GM19035 (cell line): ENCODE measurements around the gene GLP1R.

Experiments
- ATAC-seq: cut with Tn5 transposase; IDR thresholded peaks from one replicate; pipeline ENCODE4 v1.9.1; 2021; ENCODE audit not compliant: unreplicated experiment

The GLP1R gene

DNA sequence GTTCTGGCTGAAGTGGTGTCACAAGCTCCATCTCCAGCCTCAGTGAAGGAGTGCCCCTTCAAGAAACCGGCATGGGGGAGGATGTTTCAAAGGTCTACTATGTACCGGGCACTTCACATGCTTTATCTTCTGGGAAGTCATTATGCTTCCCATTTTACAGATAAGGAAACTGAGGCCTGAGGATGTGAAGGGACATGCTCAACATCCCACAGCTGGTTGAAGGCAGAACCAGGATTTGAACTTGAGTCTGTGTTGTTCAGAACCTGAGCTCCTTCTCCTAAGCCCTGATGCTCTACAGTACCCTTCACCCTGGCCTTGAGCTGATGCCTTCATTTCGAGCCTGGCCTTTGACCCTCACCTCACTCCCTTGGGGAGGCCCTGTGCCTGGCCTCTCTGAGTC lies 13.0 kb downstream of the GLP1R start:
- no peak for ATAC-seq

DNA sequence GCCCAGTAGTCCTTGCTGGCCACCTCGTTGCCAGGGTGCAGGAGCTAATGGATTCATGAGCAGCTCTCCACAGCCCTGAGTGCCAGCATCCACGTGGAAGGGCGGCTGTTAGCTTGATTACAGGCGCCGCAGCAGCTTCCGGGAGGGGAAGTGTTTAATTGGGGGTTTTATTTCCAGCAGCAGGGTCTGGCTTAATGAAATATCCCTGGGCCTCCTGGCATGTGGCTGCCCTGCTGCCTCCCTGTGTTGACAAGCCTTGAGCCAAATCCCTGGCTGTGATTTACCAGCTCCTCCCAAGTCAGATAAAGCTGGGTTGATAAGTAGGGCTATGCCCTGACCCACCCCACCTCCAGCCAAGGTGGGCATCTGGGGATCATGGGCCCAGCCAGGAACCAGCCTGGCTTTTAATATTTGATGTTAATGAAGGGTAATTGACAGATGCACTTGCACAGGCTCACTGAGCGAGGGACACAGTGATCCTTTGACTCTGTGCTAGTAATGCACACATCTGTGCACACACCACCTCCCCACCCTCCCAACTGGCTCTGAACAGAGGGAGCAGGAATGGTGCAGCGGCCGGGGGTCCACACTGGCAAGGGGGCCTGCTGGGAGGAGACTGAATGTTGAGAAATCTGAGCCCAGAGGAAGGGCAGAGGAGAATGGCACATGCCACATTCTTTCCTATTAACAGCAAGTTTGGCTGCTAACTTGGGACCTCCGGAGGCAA lies 13.6 kb downstream of the GLP1R start:
- ATAC-seq = no peak

DNA sequence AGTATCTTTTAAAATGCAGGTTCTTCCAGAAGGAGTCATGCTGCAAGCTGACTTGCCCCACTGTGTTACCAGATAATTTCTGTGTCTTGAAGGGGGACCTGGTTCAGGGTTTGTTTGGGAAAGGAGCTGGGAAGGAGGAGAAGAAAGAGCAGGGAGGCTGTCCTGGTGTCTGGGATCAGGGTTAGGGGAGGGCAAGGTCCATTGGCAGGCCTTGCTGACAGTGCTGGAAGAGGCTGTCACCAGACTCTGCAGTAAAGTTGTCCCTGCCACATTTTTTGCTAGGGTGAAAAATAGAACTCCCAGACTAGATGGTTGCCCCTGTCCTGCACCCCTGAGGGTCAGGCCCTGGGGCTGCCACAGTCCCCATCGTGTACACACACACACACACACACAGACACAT lies 14.9 kb downstream of the GLP1R start:
- ATAC-seq = no peak

DNA sequence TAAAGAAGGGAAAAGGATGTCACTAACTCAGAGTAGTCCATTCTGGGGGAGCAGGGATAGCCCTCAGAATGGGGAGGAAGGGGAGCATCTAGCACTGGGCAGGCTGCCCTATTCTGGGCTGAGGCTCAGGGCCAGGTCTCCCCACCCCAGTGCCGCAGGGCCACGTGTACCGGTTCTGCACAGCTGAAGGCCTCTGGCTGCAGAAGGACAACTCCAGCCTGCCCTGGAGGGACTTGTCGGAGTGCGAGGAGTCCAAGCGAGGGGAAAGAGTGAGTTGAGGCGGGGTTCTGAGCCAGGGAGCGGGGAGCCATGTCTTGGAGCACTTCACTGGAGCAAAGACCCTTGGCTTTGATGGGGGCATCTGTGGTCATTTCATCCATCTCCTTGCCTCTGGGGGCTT lies 17.0 kb downstream of the GLP1R start:
- no peak for ATAC-seq

DNA sequence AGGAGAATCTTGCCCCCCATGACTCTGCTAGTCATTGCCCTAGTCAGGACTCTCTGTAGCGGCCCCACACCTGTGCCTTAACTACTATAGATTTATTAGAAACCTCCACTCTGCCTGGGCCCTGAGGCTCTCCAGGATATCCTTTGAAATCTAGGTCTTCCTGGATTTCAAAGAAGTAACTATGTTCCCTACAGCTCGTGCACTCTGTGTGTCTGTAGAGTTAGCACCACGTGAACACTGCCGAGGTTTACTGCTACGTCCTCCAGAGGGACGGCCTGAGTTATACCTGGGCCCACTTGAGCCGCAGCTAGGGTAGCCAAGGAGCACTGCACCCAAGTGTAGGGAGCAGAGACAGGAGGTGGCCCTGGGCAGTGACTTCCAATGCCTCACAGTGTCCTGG lies 19.8 kb downstream of the GLP1R start:
- no peak for ATAC-seq

DNA sequence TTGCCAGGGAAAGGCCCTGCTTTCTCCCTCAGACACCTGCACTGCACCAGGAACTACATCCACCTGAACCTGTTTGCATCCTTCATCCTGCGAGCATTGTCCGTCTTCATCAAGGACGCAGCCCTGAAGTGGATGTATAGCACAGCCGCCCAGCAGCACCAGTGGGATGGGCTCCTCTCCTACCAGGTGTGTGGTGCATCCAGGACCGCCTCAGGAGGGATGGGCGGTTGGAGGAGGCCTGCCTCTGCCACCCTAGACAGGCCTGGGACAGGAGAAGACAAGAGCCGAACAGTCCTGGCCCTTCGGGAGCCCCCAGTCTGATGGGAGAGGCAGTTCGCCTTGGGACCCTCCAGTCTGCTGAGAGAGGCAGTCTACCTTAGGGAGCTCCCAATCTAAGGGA lies 24.2 kb downstream of the GLP1R start:
- ATAC-seq = no peak

DNA sequence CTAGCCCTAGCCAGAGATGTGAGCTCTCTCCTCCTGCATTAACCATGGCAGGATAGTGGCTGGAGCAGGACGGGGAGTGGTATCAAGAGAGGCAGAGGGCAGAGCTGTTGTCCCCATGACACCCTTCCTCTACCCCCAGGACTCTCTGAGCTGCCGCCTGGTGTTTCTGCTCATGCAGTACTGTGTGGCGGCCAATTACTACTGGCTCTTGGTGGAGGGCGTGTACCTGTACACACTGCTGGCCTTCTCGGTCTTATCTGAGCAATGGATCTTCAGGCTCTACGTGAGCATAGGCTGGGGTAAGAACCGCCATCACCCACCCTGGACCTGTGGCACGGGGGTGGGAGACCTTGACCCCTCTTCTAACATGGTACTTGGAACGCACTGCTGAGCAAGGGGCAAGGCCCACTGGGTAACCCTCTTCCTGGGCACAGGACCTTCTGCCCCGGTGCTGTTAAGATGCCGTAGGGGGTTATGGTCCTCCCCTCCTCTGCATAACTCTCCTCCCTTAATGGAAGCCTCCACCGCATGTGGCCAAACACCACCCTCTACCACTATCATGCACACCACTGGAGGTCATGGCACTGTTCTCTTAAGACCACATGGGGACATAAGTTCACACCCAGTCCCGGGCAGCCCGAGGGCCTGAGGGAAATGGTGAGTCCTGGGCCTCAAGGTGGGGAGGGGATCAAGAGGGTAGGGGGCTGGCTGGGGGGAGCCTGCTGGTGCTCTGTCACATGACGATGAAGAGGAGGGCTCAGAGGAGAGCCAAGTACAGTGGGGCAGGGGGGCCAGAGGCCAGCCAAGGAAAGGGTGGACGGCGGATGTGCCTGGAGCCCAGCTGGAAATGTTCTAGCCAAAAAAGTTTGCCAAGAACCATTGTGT lies 25.1 kb downstream of the GLP1R start:
- ATAC-seq = no peak

DNA sequence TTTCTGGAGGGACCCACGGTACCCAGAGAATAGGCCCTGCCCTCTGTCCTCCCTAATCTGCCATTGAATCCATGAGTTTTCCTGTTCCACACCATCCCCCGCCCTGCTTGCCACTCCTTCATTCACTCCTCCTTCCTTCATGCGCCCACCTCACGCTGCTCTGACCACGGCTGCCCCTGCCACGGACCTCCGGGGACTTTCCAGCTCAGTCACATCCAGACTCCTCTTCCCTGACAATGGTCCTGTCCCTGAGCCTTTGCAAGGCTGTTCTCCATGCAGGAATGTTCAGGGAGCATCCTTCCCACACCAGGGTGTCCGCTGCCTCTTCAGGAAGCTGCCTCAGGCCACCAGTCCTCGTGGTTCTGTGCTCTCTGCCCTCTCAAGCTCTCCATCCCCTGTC lies 25.9 kb downstream of the GLP1R start:
- ATAC-seq = no peak

DNA sequence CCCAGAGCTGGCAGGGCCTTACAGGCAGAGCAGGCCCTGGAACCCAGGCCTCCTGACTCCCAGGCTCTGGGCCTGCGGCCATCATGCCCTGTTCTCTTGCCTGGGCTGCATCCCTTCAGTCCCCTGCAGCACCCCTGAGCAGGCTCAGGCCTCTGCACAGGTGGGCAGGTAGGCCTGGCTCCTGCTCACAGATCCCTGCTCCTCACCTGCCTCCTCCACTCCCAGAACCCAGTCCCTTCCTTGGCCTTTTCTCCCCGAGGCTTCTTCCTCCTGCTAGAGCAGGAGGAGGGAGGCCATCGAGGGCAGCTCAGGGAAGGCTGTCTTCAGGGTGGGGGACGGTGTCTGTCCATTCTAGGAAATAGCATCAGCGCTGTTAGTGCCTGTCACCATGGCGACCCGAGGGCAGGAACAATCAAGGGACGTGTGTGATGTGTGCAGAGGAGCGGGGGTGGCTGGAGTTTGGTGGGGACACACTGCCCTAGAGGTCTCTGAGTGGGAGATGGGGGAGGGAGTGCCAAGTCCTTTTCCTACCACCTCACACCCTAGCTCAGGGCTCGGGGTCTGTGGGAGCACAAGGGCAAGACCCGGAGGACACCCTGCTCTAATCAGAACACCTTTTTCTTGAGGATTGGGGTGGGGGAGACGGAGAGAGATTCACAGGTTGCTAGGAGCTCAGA lies 26.6 kb downstream of the GLP1R start:
- ATAC-seq = no peak

DNA sequence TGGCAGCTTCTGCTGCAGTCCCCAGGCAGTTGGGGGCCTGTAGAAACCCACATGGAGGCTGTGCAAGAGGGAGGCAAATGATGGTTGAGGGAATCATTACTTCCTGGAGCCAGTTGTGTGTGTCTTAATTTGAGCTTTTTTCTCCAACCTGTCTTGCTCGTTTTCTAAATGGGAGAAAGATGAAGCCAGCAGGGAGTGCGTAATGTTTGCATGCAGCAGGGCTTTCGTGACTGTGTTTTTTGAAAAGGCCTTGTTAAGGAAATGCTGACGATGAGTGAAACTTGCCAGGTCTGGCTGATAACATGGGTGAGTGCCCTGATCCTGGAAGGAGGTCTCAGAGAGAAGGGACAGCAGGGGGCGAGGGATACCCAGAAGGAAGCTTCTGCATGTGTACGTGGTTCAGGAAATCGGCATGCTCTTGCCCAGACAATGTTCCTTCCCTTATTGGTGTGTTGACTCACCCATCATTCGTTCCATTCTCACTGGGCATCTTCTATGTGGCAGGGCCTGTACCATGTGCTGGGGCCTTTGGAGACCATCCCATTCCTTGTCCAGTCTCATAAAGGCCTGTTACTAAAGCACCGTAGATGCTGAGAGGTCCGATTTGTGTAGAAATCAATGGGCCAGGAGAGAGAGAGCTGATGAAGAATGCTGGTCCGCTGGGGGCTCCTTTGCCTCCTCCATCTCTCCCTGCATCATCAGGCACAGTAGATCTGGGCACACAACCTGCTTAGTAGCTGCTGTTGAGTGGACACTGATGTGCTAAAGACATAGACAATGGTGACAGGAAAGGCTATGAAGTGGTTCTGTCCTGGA lies 27.4 kb downstream of the GLP1R start:
- no peak for ATAC-seq

DNA sequence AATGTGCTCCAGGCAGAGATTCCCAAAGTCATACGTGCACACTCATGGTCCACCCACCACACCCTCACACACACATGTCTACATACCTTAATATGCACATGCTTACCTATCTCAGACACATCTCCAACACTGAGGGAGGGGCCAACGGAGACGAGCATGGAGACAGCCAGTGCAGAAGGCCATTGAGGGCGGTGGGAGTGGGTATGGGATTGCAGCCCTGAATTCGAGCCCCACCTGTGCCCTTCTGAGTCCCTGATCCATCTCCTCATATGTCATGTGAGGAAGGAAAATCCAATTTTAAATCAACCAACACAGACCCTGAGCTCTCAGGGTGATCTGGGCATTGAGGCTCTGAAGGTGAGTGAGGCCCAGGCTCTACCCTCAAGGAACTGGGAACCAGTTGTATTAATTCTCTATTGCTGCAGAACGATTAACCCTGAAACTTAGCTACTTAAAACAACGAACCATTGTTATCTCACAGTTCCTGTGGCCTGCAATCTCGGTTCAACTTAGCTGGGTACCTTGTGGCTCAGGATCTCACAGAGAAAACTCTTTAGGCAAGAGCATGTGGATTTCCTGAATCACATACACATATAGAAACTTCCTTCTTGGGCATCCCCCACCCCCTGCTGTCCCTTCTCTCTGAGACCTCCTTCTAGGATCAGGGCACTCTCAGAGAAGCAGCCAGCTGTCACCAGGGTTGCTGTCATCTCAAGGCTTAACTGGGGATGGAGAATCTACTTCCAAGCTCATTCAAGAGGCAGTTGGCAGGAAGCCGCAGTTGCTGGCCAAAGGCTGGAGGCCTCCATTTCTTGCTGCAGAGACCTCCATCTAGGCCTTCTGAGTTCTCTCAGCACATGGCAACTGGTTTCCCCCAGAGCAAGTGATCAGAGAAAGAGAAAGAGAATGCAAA lies 28.3 kb downstream of the GLP1R start:
- ATAC-seq = no peak

DNA sequence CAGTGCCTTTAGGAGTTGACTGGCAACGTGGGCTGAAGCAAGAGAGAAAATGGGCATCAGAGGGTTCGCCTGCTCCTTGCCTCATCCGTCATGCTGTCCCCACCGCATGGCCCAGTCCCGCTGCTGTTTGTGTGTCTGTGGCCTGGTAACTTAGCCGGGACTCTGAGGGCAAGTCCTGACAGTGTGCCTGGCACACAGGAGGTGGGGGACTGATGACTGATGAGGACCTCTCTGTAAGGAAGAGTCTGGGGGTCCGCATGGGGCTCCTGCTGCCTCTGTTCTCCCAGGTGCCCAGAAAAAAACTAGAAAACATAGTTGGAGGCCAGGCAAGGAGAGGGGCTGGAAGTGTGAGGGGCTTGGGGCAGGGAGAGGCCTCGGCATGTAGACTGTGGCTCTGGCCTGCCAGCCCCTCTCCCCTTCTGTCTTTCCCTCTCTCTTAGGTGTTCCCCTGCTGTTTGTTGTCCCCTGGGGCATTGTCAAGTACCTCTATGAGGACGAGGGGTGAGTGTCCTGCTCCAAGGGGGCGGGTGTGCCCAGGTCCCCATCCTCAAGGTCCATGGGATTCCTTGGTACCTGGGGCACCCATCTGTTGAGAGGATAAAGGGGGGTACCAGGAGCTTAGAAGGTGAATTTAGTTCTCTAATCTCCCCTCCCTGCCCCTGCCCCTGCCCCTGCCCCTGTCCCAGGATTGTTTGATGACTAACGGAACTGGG lies 29.5 kb downstream of the GLP1R start:
- ATAC-seq = no peak

DNA sequence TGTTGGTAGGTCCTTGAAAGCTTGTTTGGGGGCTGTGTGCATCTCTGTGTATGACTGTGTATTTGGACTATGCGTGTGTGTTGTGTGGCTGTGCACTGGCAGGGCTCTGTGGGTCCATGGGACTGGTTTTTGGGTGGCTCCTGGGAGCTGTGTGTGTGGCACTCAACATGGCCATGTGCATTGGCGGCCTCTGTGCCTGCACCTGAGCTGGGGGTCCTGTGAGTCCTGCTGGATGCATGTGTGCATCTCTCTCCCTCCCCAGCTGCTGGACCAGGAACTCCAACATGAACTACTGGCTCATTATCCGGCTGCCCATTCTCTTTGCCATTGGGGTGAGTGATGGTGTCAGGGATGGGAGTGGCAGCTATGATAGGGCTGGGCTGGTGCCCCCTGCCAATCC lies 30.1 kb downstream of the GLP1R start:
- no peak for ATAC-seq

DNA sequence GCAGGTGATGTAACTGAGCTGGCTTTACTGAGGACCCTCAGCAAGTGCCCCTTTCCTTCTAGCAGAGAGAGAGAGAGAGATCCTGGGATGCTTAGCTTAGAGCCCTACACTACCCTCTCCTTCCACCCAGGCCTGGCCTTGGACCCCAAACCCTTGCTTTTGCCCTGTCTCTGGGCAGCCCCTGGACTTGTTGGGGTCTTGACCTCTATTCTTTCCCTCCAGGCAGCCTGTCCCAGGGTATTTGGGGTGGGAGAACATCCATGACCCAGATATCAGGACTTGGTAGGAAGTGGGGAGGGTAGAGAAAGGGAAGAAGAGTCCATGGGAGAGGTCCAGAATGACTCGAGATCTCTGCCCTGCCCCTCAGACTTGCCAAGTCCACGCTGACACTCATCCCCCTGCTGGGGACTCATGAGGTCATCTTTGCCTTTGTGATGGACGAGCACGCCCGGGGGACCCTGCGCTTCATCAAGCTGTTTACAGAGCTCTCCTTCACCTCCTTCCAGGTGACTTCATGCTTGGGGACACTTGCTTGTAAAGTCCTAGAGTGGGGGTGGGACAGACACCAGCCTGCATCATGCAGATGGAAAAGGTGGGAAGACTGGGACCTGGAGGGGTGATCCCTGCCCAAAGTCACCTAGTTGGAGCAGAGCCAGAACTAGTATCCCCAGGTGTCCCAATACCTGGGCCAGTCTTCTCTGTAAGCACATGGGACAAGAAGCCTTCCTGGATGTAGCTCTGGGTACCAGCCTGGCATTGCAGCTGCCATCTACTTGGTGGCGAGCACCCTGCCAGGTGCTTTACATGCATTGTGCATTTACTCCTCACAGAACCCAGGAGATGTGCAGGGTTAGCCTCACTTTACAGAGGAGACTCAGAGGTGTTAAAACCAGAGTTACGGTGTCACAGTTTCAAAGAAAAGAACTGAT lies 30.9 kb downstream of the GLP1R start:
- ATAC-seq = no peak

DNA sequence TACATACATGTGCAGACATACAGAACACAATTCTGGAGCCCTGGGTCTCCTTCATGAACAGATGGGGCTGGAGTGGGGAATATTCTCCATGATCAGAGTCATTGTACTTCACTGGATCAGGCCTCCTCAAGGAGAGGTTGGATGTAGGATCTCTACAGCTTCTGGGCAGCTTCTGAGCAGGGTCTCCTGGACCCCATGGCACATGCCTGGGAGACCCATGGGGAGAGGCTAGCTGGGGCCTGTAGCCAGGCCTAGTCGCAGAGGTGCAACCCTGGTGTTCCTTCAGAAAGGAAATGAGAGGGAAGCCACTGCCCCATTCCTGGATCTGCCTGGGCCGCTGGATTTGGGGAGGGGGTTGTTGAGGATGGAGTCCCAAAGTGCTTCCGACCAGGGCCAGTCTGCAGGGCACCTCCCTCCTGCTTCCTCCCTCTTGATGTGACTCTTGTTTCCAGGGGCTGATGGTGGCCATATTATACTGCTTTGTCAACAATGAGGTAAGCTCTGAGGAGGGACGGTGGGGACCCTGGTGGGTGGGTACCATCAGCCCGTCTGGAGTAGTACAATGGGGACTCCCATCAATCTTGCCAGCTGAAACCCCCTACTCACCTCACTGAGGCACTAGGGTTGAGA lies 31.8 kb downstream of the GLP1R start:
- ATAC-seq = no peak

DNA sequence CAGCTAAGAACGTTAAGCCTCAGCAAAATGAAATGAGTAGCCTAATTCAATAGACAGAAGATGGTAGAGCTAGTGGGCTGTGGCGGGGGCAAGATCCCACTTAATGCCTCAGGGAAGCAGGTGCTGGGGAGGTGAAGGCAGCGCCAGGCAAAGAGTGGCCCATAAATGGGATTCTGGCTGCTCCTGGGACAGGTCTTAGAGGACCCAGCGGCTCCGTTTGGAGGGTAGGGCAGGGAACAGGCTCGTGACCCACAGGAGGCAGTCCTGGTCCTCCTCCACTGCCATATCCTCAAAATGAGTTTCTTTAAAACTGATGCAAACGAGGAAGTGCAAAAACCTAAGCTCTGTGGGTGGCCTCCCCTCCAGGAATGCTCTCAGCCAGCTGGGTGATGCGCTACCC lies 33.7 kb downstream of the GLP1R start:
- ATAC-seq = no peak

DNA sequence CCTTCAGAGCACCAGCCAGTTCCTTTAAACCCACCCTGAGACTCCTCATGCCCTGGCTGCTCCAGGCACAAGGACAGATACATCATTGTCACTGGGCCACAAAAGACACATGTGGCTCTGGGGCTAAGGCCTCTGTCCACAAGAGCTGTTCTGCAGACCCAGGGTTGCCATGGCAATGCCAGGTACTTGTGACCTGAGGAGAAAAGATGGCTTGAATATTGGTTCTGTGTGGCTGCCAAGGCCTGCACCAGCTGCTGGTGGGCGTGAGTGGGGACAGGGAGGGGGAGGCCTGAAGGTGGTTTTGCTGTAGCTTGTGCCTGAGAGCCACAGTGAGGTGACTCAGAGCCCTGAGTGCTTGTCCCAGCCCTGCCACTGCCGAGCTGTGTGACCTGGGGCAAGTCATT lies 34.7 kb downstream of the GLP1R start:
- no peak for ATAC-seq

DNA sequence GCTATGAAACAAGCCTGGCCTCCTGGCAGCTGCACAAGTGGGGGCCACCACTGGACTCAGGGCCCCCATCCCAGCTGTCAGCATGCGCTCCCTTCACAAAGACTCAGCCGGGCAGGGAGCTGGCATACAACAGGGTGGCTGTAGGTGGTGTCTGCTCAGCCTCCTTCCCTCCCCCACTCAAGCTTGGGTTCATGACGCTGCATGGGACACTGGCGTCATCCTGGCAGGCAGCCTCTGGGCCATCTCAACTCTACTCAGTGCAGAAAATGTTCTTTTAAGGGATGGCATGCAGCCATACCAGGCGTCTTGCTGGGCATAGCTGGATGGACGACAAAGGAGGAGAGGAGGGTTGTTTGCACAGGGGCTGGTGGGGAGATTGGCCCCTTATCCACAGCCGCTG lies 35.9 kb downstream of the GLP1R start:
- no peak for ATAC-seq
